Mesothelial cell of epicardium (in vitro differentiated cells): Measurements from ENCODE around the gene TANK. TPM values are rescaled to one million over a fixed set of nuclear protein-coding genes. Genes with fewer than 3 reads are reported as not detected.

ENCODE experiments used
- DNase-seq, 2 experiments: peaks; one replicate each; pipeline ENCODE4 v3.0.0; 2021; ENCODE audit warnings: low spot score in 2 of 2; ENCODE audit not compliant: unreplicated experiment in 2 of 2
- H3K27ac Mint-ChIP-seq: 2 replicates; pipeline ENCODE4 v1.8.0; 2021; ENCODE audit warnings: mixed read lengths
- H3K27me3 Mint-ChIP-seq: 2 replicates; pipeline ENCODE4 v1.8.0; 2021; ENCODE audit warnings: low read depth, mixed read lengths
- H3K36me3 Mint-ChIP-seq: 2 replicates; pipeline ENCODE4 v1.8.0; 2021; ENCODE audit warnings: mixed read lengths
- H3K4me1 Mint-ChIP-seq: 2 replicates; pipeline ENCODE4 v1.8.0; 2021; ENCODE audit warnings: mixed read lengths
- H3K4me3 Mint-ChIP-seq: 2 replicates; pipeline ENCODE4 v1.8.0; 2021; ENCODE audit warnings: mild to moderate bottlenecking, moderate library complexity, mixed read lengths
- H3K9me3 Mint-ChIP-seq: 2 replicates; pipeline ENCODE4 v1.8.0; 2021; ENCODE audit warnings: mixed read lengths
- total RNA-seq: library from RNA; stranded (reverse); gene quantifications from 3 replicates; pipeline ENCODE4 v1.2.1, GENCODE V29; 2021
- TF ChIP-seq, protein P1 (sequence below): fragments of 200-600 bp; sonication (generic); IDR thresholded peaks from one replicate; pipeline ENCODE4 v1.5.0; 2021; ENCODE audit warnings: antibody characterized with exemption; ENCODE audit not compliant: unreplicated experiment

TANK gene
- total RNA-seq, 1 donor from 2014 or later, result 59.0 TPM

GRCh38 chr2:161158882-161159281 lies 1.3 kb upstream of the TANK start:
- Mint-ChIP-seq H3K27me3 (no peaks in the 10 kb centered on the region), H3K27ac (peak overlapping the region; percentile 65), H3K36me3 (no peaks in the 10 kb centered on the region), H3K4me1 (peaks cover 32% of the 10 kb centered on the region), H3K4me3 (no peak overlapping the region), H3K9me3 (no peaks in the 10 kb centered on the region)
- DNase-seq, result no peak
- TF ChIP-seq, protein P1, sequence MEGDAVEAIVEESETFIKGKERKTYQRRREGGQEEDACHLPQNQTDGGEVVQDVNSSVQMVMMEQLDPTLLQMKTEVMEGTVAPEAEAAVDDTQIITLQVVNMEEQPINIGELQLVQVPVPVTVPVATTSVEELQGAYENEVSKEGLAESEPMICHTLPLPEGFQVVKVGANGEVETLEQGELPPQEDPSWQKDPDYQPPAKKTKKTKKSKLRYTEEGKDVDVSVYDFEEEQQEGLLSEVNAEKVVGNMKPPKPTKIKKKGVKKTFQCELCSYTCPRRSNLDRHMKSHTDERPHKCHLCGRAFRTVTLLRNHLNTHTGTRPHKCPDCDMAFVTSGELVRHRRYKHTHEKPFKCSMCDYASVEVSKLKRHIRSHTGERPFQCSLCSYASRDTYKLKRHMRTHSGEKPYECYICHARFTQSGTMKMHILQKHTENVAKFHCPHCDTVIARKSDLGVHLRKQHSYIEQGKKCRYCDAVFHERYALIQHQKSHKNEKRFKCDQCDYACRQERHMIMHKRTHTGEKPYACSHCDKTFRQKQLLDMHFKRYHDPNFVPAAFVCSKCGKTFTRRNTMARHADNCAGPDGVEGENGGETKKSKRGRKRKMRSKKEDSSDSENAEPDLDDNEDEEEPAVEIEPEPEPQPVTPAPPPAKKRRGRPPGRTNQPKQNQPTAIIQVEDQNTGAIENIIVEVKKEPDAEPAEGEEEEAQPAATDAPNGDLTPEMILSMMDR, result no peak

GRCh38 chr2:161159456-161160225 lies 587 bp upstream of the TANK start:
- DNase-seq, result no peak
- TF ChIP-seq, protein P1, result no peak
- peaks cover 32% of the 10 kb centered on the region for H3K4me1 Mint-ChIP-seq

GRCh38 chr2:161161074-161161706 lies 962 bp downstream of the TANK start:
- TF ChIP-seq, protein P1, result no peak
- Mint-ChIP-seq H3K4me1 (peaks cover 33% of the 10 kb centered on the region), H3K9me3 (no peaks in the 10 kb centered on the region), H3K36me3 (peaks cover 2% of the 10 kb centered on the region), H3K4me3 (peak overlapping the region; percentile 93), H3K27me3 (no peaks in the 10 kb centered on the region), H3K27ac (peak overlapping the region; percentile 96)
- no peak for DNase-seq

More at GRCh38 chr2:161159456-161160225, 587 bp upstream of the TANK start:
- Mint-ChIP-seq H3K27ac (peak overlapping the region; percentile 96), H3K36me3 (peaks cover 2% of the 10 kb centered on the region), H3K27me3 (no peaks in the 10 kb centered on the region), H3K4me3 (peak overlapping the region; percentile 93), H3K9me3 (no peaks in the 10 kb centered on the region)

- Mint-ChIP-seq H3K36me3 (peaks cover 11% of the 10 kb centered on the region), H3K9me3 (no peaks in the 10 kb centered on the region), H3K4me1 (peaks cover 33% of the 10 kb centered on the region), H3K4me3 (no peak overlapping the region), H3K27me3 (no peaks in the 10 kb centered on the region), H3K27ac (no peak overlapping the region)
- TF ChIP-seq, protein P1, result no peak
- DNase-seq, result no peak
These were observed 3.2 kb downstream of the TANK start for GRCh38 chr2:161163440-161163839.

DNA sequence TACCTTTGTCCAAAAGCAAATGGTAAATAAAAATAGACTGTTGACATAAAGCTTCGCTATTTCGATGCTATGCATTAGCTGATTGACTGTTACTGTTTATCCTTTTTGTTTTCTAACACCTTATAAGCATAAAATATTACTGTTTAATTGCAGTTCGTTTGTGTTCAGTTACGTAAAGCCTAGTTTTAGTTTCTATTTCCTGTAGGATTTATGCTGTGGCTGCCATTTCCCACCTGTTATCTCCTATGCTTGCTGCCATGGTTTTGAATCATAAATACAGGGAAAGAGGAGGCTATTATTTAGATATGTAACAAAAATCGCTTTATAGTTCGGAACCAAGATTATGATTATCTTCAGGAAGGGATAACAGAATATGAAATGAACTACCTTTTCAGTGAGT lies 3.9 kb downstream of the TANK start:
- TF ChIP-seq, protein P1, result no peak
- H3K27me3 Mint-ChIP-seq, result no peaks in the 10 kb centered on the region
- H3K4me1 Mint-ChIP-seq, result peaks cover 30% of the 10 kb centered on the region
- no peak for DNase-seq
- H3K27ac Mint-ChIP-seq, result no peak overlapping the region
- no peaks in the 10 kb centered on the region for H3K9me3 Mint-ChIP-seq
- no peak overlapping the region for H3K4me3 Mint-ChIP-seq
- peaks cover 11% of the 10 kb centered on the region for H3K36me3 Mint-ChIP-seq
